Bronchial epithelial cell (primary cell): Measurements from ENCODE around the gene MIS18BP1. TPM values are rescaled to one million over a fixed set of nuclear protein-coding genes. Genes with fewer than 3 reads are reported as not detected.
A peak's percentile ranks its signal among the peaks of the same experiment; 100 is the strongest.
"Not testable (repeated sequence)": the region's sequence is repeated elsewhere in the genome, so short reads cannot be mapped to it uniquely, and the experiment has no call there.

Source experiments
- DNase-seq: peaks from one replicate; pipeline ENCODE4 v3.0.0-alpha.2; 2010; ENCODE audit warnings: low read depth
- FAIRE-seq: peaks from 2 replicates; lab custom pipeline; 2011; peaks lifted over from hg19 to GRCh38; lab: Jason Lieb, UNC
- H3K27me3 ChIP-seq: 2 replicates; pipeline ENCODE4 v1.5.1; 2011; ENCODE audit warnings: low read length; ENCODE audit not compliant: control insufficient read depth, insufficient read depth
- H3K36me3 ChIP-seq: 2 replicates; pipeline ENCODE4 v1.5.1; 2011; ENCODE audit warnings: low read length; ENCODE audit not compliant: control insufficient read depth, insufficient read depth
- H3K4me3 ChIP-seq: 2 replicates; pipeline ENCODE4 v1.5.1; 2011; ENCODE audit warnings: mild to moderate bottlenecking, low read depth, low read length, control low read depth
- total RNA-seq: library from RNA; depleted of rRNA; stranded (reverse); fragments of >200 nt; gene quantifications from 2 replicates; pipeline ENCODE4 v1.2.1, GENCODE V29; 2014
- TF ChIP-seq, protein P1 (sequence below): IDR thresholded peaks from 2 replicates; pipeline ENCODE4 v1.5.1; 2011; ENCODE audit warnings: mild to moderate bottlenecking, moderate library complexity, low read length, control low read depth, inconsistent platforms; ENCODE audit not compliant: insufficient read depth, severe bottlenecking

MIS18BP1 gene
- total RNA-seq, 1 donor from 2014 or later: 9.2 TPM

DNA sequence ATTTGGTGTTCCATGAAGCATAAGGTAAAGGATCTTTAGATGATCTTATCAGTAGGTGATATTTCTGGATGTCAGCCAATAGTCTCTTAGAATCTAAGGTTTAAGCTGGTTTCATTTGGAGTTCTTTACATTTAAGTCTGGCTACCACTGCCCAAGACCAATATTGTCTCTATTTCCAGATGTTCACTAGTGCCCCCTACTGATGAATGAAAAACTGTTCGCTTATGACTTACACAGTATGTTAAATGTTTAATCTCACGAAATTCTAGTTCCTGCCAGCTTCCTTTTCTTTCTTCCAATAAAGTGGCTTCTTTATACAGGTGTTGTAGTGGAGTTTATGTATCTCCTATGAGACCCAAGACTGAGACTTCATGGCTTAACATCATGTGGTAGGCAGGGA lies 31.8 kb upstream of the MIS18BP1 start:
- TF ChIP-seq, protein P1, sequence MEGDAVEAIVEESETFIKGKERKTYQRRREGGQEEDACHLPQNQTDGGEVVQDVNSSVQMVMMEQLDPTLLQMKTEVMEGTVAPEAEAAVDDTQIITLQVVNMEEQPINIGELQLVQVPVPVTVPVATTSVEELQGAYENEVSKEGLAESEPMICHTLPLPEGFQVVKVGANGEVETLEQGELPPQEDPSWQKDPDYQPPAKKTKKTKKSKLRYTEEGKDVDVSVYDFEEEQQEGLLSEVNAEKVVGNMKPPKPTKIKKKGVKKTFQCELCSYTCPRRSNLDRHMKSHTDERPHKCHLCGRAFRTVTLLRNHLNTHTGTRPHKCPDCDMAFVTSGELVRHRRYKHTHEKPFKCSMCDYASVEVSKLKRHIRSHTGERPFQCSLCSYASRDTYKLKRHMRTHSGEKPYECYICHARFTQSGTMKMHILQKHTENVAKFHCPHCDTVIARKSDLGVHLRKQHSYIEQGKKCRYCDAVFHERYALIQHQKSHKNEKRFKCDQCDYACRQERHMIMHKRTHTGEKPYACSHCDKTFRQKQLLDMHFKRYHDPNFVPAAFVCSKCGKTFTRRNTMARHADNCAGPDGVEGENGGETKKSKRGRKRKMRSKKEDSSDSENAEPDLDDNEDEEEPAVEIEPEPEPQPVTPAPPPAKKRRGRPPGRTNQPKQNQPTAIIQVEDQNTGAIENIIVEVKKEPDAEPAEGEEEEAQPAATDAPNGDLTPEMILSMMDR: no peak
- no peak overlapping the region for H3K4me3 ChIP-seq
- FAIRE-seq (no peak), DNase-seq (no peak)
- no peaks in the 10 kb centered on the region for H3K27me3 ChIP-seq
- no peaks in the 10 kb centered on the region for H3K36me3 ChIP-seq

- H3K36me3 ChIP-seq, DNase-seq, H3K27me3 ChIP-seq, H3K4me3 ChIP-seq, FAIRE-seq: not testable (repeated sequence)
Measured at GRCh38 chr14:45281731-45282400, 28.9 kb upstream of the MIS18BP1 start.

DNA sequence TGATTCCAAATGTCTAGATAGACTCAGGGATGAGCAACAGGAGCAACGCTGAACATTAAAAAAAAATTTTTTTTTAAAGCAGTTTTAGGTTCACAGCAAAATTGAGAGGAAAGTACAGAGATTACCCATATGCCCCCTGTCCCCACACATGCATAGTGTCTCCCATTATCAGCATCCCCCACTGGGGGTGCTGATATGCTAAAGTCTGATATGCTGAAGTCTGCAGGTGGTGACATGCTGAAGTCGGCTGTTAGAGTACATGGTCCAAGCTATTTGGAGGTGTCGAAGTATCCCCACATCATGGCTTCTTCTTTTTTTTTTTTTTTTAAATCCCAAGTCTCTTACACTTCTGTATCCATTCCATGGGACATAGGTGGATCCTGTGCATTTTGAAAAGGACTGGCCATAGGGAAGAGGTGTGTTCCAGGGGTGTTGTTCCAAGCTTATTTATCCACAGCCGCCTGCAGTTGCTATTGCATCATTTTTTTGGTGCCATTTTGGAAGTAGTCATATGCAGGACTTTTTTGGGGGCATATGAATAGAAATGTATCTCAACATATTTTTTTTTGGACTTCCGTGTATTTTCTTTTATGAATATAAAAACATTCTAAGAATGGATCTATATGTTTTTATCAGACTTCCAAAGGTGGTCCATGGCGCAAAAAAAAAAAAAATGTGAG lies 19.0 kb upstream of the MIS18BP1 start:
- TF ChIP-seq, protein P1: no peak
- Histone ChIP-seq H3K27me3 (no peaks in the 10 kb centered on the region), H3K36me3 (no peaks in the 10 kb centered on the region), H3K4me3 (no peak overlapping the region)
- no peak for DNase-seq
- no peak for FAIRE-seq

GRCh38 chr14:45270031-45270430 lies 17.0 kb upstream of the MIS18BP1 start:
- FAIRE-seq (no peak), DNase-seq (no peak)
- TF ChIP-seq, protein P1: no peak
- Histone ChIP-seq H3K27me3 (no peaks in the 10 kb centered on the region), H3K4me3 (no peak overlapping the region), H3K36me3 (no peaks in the 10 kb centered on the region)

DNA sequence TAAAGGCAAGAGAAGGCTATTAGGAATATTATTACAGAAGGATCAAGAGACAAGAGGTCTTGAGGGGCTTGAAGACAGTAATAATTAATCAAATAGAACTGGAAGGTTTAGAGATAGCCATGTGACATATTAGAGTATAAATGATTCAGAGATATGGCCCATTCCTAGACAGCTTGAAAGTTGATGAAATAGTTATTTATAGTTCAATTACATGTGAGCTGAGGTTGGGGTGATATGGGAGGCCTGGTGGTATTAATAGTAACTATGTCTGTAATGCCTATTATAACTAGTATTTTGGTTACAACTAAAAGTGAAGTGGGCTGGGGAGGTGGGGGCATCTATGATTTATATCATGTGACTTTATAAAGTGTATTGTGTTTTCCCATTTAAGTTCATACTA lies 14.1 kb upstream of the MIS18BP1 start:
- no peaks in the 10 kb centered on the region for H3K27me3 ChIP-seq
- TF ChIP-seq, protein P1: no peak
- DNase-seq (no peak), FAIRE-seq (no peak)
- H3K36me3 ChIP-seq: no peaks in the 10 kb centered on the region
- no peak overlapping the region for H3K4me3 ChIP-seq

DNA sequence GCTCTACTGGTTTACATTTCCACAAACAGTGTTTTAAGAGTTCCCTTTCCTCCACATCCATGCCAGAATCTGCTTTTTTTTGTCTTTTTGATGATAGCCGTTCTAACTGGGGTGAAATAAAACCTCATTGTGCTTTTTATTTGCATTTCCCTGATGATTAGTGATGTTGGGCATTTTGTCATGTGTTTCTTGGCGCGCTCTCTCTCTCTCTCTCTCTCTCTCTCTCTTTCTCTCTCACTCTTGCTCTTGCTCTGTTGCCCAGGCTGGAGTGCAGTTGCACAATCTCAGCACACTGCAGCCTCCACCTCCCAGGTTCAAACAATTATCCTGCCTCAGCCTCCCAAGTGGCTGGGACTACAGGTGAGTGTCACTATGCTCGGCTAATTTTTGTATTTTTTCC lies 9.6 kb upstream of the MIS18BP1 start:
- FAIRE-seq: no peak
- H3K36me3 ChIP-seq: no peaks in the 10 kb centered on the region
- no peak overlapping the region for H3K4me3 ChIP-seq
- H3K27me3 ChIP-seq: no peaks in the 10 kb centered on the region
- TF ChIP-seq, protein P1: no peak
- DNase-seq: peak; percentile 7
